ENCODE results near the gene RNF40. TPM values are rescaled to one million over a fixed set of nuclear protein-coding genes. Genes with fewer than 3 reads are reported as not detected.

RNF40 gene
- total and polyA plus RNA-seq, 8 donors: 17.5 to 155 (median 54.5) TPM

- H3K36me3 ChIP-seq: peaks cover 32 to 68% (median 61%) of the 10 kb centered on the region in 4 donors
- 0 to 2% (median 0%) methylated on average over 19 to 64 of the region's 64 CpGs for WGBS, 5 donors
These were observed 645 bp upstream of the RNF40 start for GRCh38 chr16:30761427-30761927.

GRCh38 chr16:30762991-30763725 is 1.0 kb downstream of the RNF40 start:
- 55 to 67% (median 63%) methylated on average over 15 of the region's 15 CpGs for WGBS, 5 donors
- Histone ChIP-seq H3K27ac (peak overlapping the region; percentile 20 to 97 (median 92)), H3K9me3 (no peaks in the 10 kb centered on the region), H3K4me1 (peaks cover 22 to 50% (median 44%) of the 10 kb centered on the region in 4 donors), H3K36me3 (peaks cover 41 to 69% (median 62%) of the 10 kb centered on the region in 4 donors), H3K27me3 (no peaks in the 10 kb centered on the region), H3K4me3 (peak overlapping the region; percentile 80 to 96 (median 94))
- TF ChIP-seq EP300 (IDR thresholded peaks at IDR 0.05) (no peak), POLR2AphosphoS5 (IDR thresholded peaks at IDR 0.05) (no peak), POLR2A (IDR thresholded peaks at IDR 0.05) (no peak), CTCF (IDR thresholded peaks at IDR 0.05) (no peak)
- DNase-seq: no peak
- intact Hi-C loops (cut with DNase I; ENCODE audit: low total_unique reads): no loop called here

More at GRCh38 chr16:30761427-30761927, 645 bp upstream of the RNF40 start:
- Histone ChIP-seq H3K27me3 (no peaks in the 10 kb centered on the region), H3K4me3 (peak overlapping the region; percentile 80 to 96 (median 94)), H3K9me3 (no peaks in the 10 kb centered on the region), H3K4me1 (peaks cover 22 to 50% (median 44%) of the 10 kb centered on the region in 4 donors), H3K27ac (peak overlapping the region; percentile 26 to 97 (median 92))
- peak in 1 of 2 donors; percentile 63 for DNase-seq
- intact Hi-C loops (cut with DNase I; ENCODE audit: low total_unique reads): no loop called here
- TF ChIP-seq POLR2AphosphoS5 (IDR thresholded peaks at IDR 0.05): no peak
- TF ChIP-seq CTCF (IDR thresholded peaks at IDR 0.05): no peak
- no peak for TF ChIP-seq POLR2A (IDR thresholded peaks at IDR 0.05)
- no peak for TF ChIP-seq EP300 (IDR thresholded peaks at IDR 0.05)

- Histone ChIP-seq H3K4me3 (peak overlapping the region in 1 of 4 donors; percentile 80), H3K27ac (no peak overlapping the region), H3K27me3 (no peaks in the 10 kb centered on the region), H3K4me1 (peaks cover 22 to 47% (median 44%) of the 10 kb centered on the region in 4 donors), H3K36me3 (peaks cover 50 to 72% (median 65%) of the 10 kb centered on the region in 4 donors), H3K9me3 (no peaks in the 10 kb centered on the region)
- TF ChIP-seq POLR2A (IDR thresholded peaks at IDR 0.05): no peak
- no peak for TF ChIP-seq CTCF (IDR thresholded peaks at IDR 0.05)
- no peak for TF ChIP-seq POLR2AphosphoS5 (IDR thresholded peaks at IDR 0.05)
- TF ChIP-seq EP300 (IDR thresholded peaks at IDR 0.05): no peak
- intact Hi-C loops (cut with DNase I; ENCODE audit: low total_unique reads): no loop called here
- no peak for DNase-seq
- 90 to 94% (median 91%) methylated on average over 8 to 11 of the region's 11 CpGs for WGBS, 5 donors
These were observed 2.0 kb downstream of the RNF40 start for GRCh38 chr16:30764086-30764485.

- Histone ChIP-seq H3K27ac (no peak overlapping the region), H3K36me3 (peaks cover 58 to 72% (median 70%) of the 10 kb centered on the region in 4 donors), H3K27me3 (no peaks in the 10 kb centered on the region), H3K4me1 (peaks cover 22 to 46% (median 40%) of the 10 kb centered on the region in 4 donors), H3K9me3 (no peaks in the 10 kb centered on the region), H3K4me3 (no peak overlapping the region)
- TF ChIP-seq POLR2AphosphoS5 (IDR thresholded peaks at IDR 0.05) (no peak), EP300 (IDR thresholded peaks at IDR 0.05) (no peak), CTCF (IDR thresholded peaks at IDR 0.05) (no peak), POLR2A (IDR thresholded peaks at IDR 0.05) (no peak)
- WGBS, 5 donors: 94 to 96% (median 95%) methylated on average over 7 to 12 of the region's 12 CpGs
- intact Hi-C loops (cut with DNase I; ENCODE audit: low total_unique reads): no loop called here
- no peak for DNase-seq
These were observed 2.8 kb downstream of the RNF40 start for GRCh38 chr16:30764816-30765465.
